Stomach (tissue), 4 donors: ENCODE results near the gene GANAB.

ENCODE experiments used
- CTCF ChIP-seq, 7 experiments: fragments of 450-650 bp in 4 of 7; fragments of 200-600 bp in 3 of 7; sonication (generic) in 3 of 7; IDR thresholded peaks; one replicate each; pipeline ENCODE4 v1.5.1; 2016 to 2019; ENCODE audit warnings: antibody characterized with exemption in 7 of 7, control low read depth in 2 of 7, mild to moderate bottlenecking in 1 of 7
- POLR2A ChIP-seq, 4 donors: fragments of 450-650 bp; IDR thresholded peaks; one replicate each; pipeline ENCODE4 v1.6.1; 2016; ENCODE audit warnings: antibody characterized with exemption in 4 of 4, control low read depth in 2 of 4, mild to moderate bottlenecking in 1 of 4, moderate library complexity in 1 of 4
- POLR2AphosphoS5 ChIP-seq, 3 donors: sonication (generic); formaldehyde crosslinking; IDR thresholded peaks; one replicate each; pipeline ENCODE4 v1.6.1; 2016; ENCODE audit warnings: antibody characterized with exemption in 3 of 3

GRCh38 chr11:62615521-62615920 lies 30.9 kb downstream of the GANAB start:
- TF ChIP-seq CTCF (IDR thresholded peaks at IDR 0.05) (no peak), POLR2A (IDR thresholded peaks at IDR 0.05) (no peak), POLR2AphosphoS5 (IDR thresholded peaks at IDR 0.05) (no peak)
